Mononuclear cell (primary cell): ENCODE data around the gene GAB3. TPM values are rescaled to one million over a fixed set of nuclear protein-coding genes. Genes with fewer than 3 reads are reported as not detected.

Experiments used
- H3K27me3 ChIP-seq: 2 replicates; pipeline ENCODE4 v1.6.0; 2011; ENCODE audit warnings: low read length, control low read depth; ENCODE audit not compliant: insufficient read depth
- H3K4me1 ChIP-seq: 2 replicates; pipeline ENCODE4 v1.5.1; 2011; ENCODE audit warnings: mild to moderate bottlenecking, low read length, control low read depth; ENCODE audit not compliant: insufficient read depth
- H3K4me3 ChIP-seq: 2 replicates; pipeline ENCODE4 v1.5.1; 2011; ENCODE audit warnings: mild to moderate bottlenecking, low read length, moderate library complexity
- H3K9me3 ChIP-seq: 2 replicates; pipeline ENCODE4 v1.5.1; 2011; ENCODE audit warnings: low read depth, mild to moderate bottlenecking, control low read depth, low read length
- total RNA-seq: library from RNA; depleted of rRNA; stranded (reverse); fragments of >200 nt; gene quantifications from one replicate; pipeline ENCODE4 v1.2.3, GENCODE V29; 2012

Gene GAB3
- total RNA-seq, 1 donor, result 10.1 TPM

GRCh38 chrX:154774622-154775021 is 23.7 kb upstream of the GAB3 start:
- H3K4me3 ChIP-seq, result no peak overlapping the region
- no peaks in the 10 kb centered on the region for H3K9me3 ChIP-seq
- H3K4me1 ChIP-seq, result no peaks in the 10 kb centered on the region
- H3K27me3 ChIP-seq, result no peaks in the 10 kb centered on the region

GRCh38 chrX:154762537-154763296 is 11.8 kb upstream of the GAB3 start, which contains the start of gene DKC1:
DKC1 (plus strand) TSS chrX:154762864; CDS start chrX:154762966, 102 bp downstream.
- H3K9me3 ChIP-seq, result no peaks in the 10 kb centered on the region
- H3K4me3 ChIP-seq, result peak within 1 kb of the TSS; percentile 53
- peaks cover 13% of the 10 kb centered on the region for H3K4me1 ChIP-seq
- no peaks in the 10 kb centered on the region for H3K27me3 ChIP-seq

- Histone ChIP-seq H3K4me3 (peak overlapping the region; percentile 53), H3K27me3 (no peaks in the 10 kb centered on the region), H3K9me3 (no peaks in the 10 kb centered on the region), H3K4me1 (peaks cover 13% of the 10 kb centered on the region)
Measured at GRCh38 chrX:154761977-154762536, 11.2 kb upstream of the GAB3 start.

- Histone ChIP-seq H3K4me1 (peaks cover 11% of the 10 kb centered on the region), H3K9me3 (no peaks in the 10 kb centered on the region), H3K4me3 (no peak overlapping the region), H3K27me3 (no peaks in the 10 kb centered on the region)
Measured at GRCh38 chrX:154758696-154759095, 7.8 kb upstream of the GAB3 start.

GRCh38 chrX:154751669-154752271 is 893 bp upstream of the GAB3 start:
- peak overlapping the region; percentile 58 for H3K4me3 ChIP-seq

GRCh38 chrX:154751203-154751668 is 359 bp upstream of the GAB3 start:
- Histone ChIP-seq H3K4me3 (peak overlapping the region; percentile 58), H3K27me3 (no peaks in the 10 kb centered on the region), H3K4me1 (peaks cover 31% of the 10 kb centered on the region), H3K9me3 (no peaks in the 10 kb centered on the region)

More at GRCh38 chrX:154751669-154752271, 893 bp upstream of the GAB3 start:
- H3K27me3 ChIP-seq, result no peaks in the 10 kb centered on the region
- H3K9me3 ChIP-seq, result no peaks in the 10 kb centered on the region
- H3K4me1 ChIP-seq, result peaks cover 27% of the 10 kb centered on the region

GRCh38 chrX:154749856-154750255 is 1.0 kb downstream of the GAB3 start:
- H3K27me3 ChIP-seq, result no peaks in the 10 kb centered on the region
- no peaks in the 10 kb centered on the region for H3K9me3 ChIP-seq
- peaks cover 32% of the 10 kb centered on the region for H3K4me1 ChIP-seq
- H3K4me3 ChIP-seq, result peak overlapping the region; percentile 58

- H3K4me3 ChIP-seq, result no peak overlapping the region
- no peaks in the 10 kb centered on the region for H3K9me3 ChIP-seq
- H3K4me1 ChIP-seq, result peaks cover 32% of the 10 kb centered on the region
- H3K27me3 ChIP-seq, result no peaks in the 10 kb centered on the region
Measured at GRCh38 chrX:154748712-154749339, 2.1 kb downstream of the GAB3 start.

GRCh38 chrX:154742613-154743012 is 8.3 kb downstream of the GAB3 start:
- no peaks in the 10 kb centered on the region for H3K9me3 ChIP-seq
- H3K4me1 ChIP-seq, result peaks cover 34% of the 10 kb centered on the region
- H3K27me3 ChIP-seq, result no peaks in the 10 kb centered on the region
- no peak overlapping the region for H3K4me3 ChIP-seq

- Histone ChIP-seq H3K9me3 (no peaks in the 10 kb centered on the region), H3K4me1 (peaks cover 55% of the 10 kb centered on the region), H3K27me3 (no peaks in the 10 kb centered on the region), H3K4me3 (no peak overlapping the region)
Measured at GRCh38 chrX:154739952-154740465, 10.9 kb downstream of the GAB3 start.

GRCh38 chrX:154738011-154738738 is 12.7 kb downstream of the GAB3 start:
- Histone ChIP-seq H3K4me3 (no peak overlapping the region), H3K27me3 (no peaks in the 10 kb centered on the region), H3K9me3 (no peaks in the 10 kb centered on the region), H3K4me1 (peaks cover 71% of the 10 kb centered on the region)

- Histone ChIP-seq H3K4me1 (peaks cover 82% of the 10 kb centered on the region), H3K9me3 (no peaks in the 10 kb centered on the region), H3K4me3 (no peak overlapping the region), H3K27me3 (no peaks in the 10 kb centered on the region)
Measured at GRCh38 chrX:154737136-154737535, 13.7 kb downstream of the GAB3 start.

- H3K27me3 ChIP-seq, result no peaks in the 10 kb centered on the region
- no peak overlapping the region for H3K4me3 ChIP-seq
- peaks cover 88% of the 10 kb centered on the region for H3K4me1 ChIP-seq
- H3K9me3 ChIP-seq, result no peaks in the 10 kb centered on the region
Measured at GRCh38 chrX:154735695-154736393, 15.0 kb downstream of the GAB3 start.
